ENCODE results near the gene EFEMP2. TPM values are rescaled to one million over a fixed set of nuclear protein-coding genes. Genes with fewer than 3 reads are reported as not detected.

The EFEMP2 gene
- total and polyA plus RNA-seq, 2 donors (not counting 3 experiments of a cell fraction or from before 2014, with no cell fraction given) = 81.7 to 207 TPM

DNA sequence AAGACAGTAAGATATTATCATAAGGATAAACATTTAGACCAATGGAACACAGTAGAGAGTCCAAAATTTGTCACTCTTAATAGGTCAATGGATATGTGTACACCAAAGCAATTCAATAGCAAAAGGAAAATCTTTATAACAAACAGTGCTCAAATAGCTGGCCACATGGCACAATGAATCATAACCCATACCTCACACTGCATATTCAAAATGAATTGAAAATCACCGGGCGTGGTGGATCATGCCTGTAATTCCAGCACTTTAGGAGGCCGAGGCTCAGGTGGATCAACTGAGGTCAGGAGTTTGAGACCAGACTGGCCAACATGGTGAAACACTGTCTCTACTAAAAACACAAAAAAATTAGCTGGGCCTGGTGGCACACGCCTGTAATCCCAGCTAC is 30.5 kb downstream of the EFEMP2 start:
- DNase-seq (ENCODE audit: low read depth, low spot score) = no peak
- H3K79me2 ChIP-seq (ENCODE audit: control insufficient read depth, insufficient read depth, low read length) = no peaks in the 10 kb centered on the region
- H3K4me3 ChIP-seq (replicated peaks in 1 of 3; ENCODE audit: insufficient read depth in 1 of 3, low read depth in 1 of 3, low read length in 3 of 3) = no peak overlapping the region
- dilution Hi-C loops (cut with MboI; ENCODE audit: extremely low pct_ligation_motif_present, low sequenced_read_pairs) = no loop called here
- no peaks in the 10 kb centered on the region for H3K9me3 ChIP-seq (replicated peaks; ENCODE audit: control insufficient read depth, insufficient read depth, low read length)
- BruUV-seq (replicated peaks) = no TSS peak
- H3K36me3 ChIP-seq (ENCODE audit: control insufficient read depth in 2 of 2, extremely low read depth in 1 of 2, insufficient read depth in 2 of 2, low read length in 2 of 2) = no peaks in the 10 kb centered on the region
- no peaks in the 10 kb centered on the region for H3K9me1 ChIP-seq (replicated peaks; ENCODE audit: control insufficient read depth, extremely low read depth, insufficient read depth, low read length)
- H3K27ac ChIP-seq (ENCODE audit: insufficient read depth, low read depth, low read length) = no peak overlapping the region
- ChIA-PET POLR2A (no interaction called here), CTCF (interaction anchor here (2.5 kb wide), 1 partner anchor 10 kb away, joined by 9 read pairs; no protein-coding TSS in a partner anchor)
- TF ChIP-seq POLR2AphosphoS5 (IDR thresholded peaks at IDR 0.05; ENCODE audit: insufficient read depth, low read depth, low read length) (no peak), GATA2 (IDR thresholded peaks at IDR 0.05; ENCODE audit: insufficient read depth, insufficient read length, low read depth, low read length) (no peak), JUN (IDR thresholded peaks at IDR 0.05; ENCODE audit: borderline replicate concordance, insufficient read depth, insufficient read length, low read depth) (no peak), MYC (IDR thresholded peaks at IDR 0.05; ENCODE audit: low read depth, low read length) (no peak), FOS (IDR thresholded peaks at IDR 0.05; ENCODE audit: borderline replicate concordance, insufficient read depth, low read length) (no peak)
- no peak overlapping the region for H3K4me2 ChIP-seq (ENCODE audit: insufficient read depth, low read length)
- no peaks in the 10 kb centered on the region for H3K27me3 ChIP-seq (ENCODE audit: control insufficient read depth in 2 of 2, insufficient read depth in 2 of 2, low read length in 2 of 2)
- intact Hi-C loops (cut with micrococcal nuclease) = no loop called here
- no peak overlapping the region for H2AFZ ChIP-seq (ENCODE audit: low read depth, low read length)
- H3K9ac ChIP-seq (replicated peaks; ENCODE audit: extremely low read depth, insufficient read depth, low read length) = no peak overlapping the region
- H4K20me1 ChIP-seq (replicated peaks; ENCODE audit: control insufficient read depth, extremely low read depth, insufficient read depth, low read length) = no peaks in the 10 kb centered on the region
- FAIRE-seq = peak; percentile 42
- H3K4me1 ChIP-seq (ENCODE audit: control insufficient read depth, extremely low read depth, insufficient read depth, low read length) = no peaks in the 10 kb centered on the region

DNA sequence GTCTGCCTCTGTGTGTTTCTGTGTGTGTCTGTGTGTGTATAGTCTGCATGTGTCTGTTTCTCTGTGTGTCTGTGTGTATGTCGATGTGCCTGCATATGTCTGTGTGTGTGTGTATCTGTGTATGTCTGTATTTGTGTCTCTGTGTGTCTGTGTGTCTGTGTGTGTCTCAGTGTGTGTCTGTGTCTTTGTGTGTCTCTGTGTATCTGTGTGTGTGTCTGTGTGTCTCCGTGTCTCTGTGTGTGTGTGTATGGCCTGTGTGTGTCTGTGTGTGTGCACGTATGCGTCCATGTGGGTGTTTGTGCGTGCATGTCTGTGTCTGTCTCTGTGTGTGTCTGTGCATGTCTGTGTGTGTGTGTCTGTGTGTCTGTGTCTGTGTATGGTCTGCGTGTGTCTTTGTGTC is 38.4 kb downstream of the EFEMP2 start:
- H3K9me1 ChIP-seq (replicated peaks; ENCODE audit: control insufficient read depth, extremely low read depth, insufficient read depth, low read length) = no peaks in the 10 kb centered on the region
- DNase-seq (ENCODE audit: low read depth, low spot score) (no peak), FAIRE-seq (peak; percentile 52)
- H3K27me3 ChIP-seq (ENCODE audit: control insufficient read depth in 2 of 2, insufficient read depth in 2 of 2, low read length in 2 of 2) = peaks cover 20 to 24% of the 10 kb centered on the region in 2 experiments
- H3K36me3 ChIP-seq (ENCODE audit: control insufficient read depth in 2 of 2, extremely low read depth in 1 of 2, insufficient read depth in 2 of 2, low read length in 2 of 2) = no peaks in the 10 kb centered on the region
- POLR2A ChIA-PET = no interaction called here
- peaks cover 11% of the 10 kb centered on the region for H3K4me1 ChIP-seq (ENCODE audit: control insufficient read depth, extremely low read depth, insufficient read depth, low read length)
- intact Hi-C loops (cut with micrococcal nuclease) = no loop called here
- no peaks in the 10 kb centered on the region for H4K20me1 ChIP-seq (replicated peaks; ENCODE audit: control insufficient read depth, extremely low read depth, insufficient read depth, low read length)
- CTCF ChIA-PET = interaction anchor here (0.8 to 2.6 kb wide), 5 partner anchors 16 to 208 kb away, joined by 3 to 8 read pairs (median 5); partner anchors contain the start of gene MUS81
- H3K79me2 ChIP-seq (ENCODE audit: control insufficient read depth, insufficient read depth, low read length) = no peaks in the 10 kb centered on the region
- TF ChIP-seq MYC (IDR thresholded peaks at IDR 0.05; ENCODE audit: low read depth, low read length) = no peak
- TF ChIP-seq, protein P1, sequence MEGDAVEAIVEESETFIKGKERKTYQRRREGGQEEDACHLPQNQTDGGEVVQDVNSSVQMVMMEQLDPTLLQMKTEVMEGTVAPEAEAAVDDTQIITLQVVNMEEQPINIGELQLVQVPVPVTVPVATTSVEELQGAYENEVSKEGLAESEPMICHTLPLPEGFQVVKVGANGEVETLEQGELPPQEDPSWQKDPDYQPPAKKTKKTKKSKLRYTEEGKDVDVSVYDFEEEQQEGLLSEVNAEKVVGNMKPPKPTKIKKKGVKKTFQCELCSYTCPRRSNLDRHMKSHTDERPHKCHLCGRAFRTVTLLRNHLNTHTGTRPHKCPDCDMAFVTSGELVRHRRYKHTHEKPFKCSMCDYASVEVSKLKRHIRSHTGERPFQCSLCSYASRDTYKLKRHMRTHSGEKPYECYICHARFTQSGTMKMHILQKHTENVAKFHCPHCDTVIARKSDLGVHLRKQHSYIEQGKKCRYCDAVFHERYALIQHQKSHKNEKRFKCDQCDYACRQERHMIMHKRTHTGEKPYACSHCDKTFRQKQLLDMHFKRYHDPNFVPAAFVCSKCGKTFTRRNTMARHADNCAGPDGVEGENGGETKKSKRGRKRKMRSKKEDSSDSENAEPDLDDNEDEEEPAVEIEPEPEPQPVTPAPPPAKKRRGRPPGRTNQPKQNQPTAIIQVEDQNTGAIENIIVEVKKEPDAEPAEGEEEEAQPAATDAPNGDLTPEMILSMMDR (IDR thresholded peaks at IDR 0.05; ENCODE audit: extremely low read depth in 1 of 2, insufficient read depth in 1 of 2, low read depth in 1 of 2, low read length in 2 of 2) = no peak
- peak; percentile 61 for TF ChIP-seq POLR2A (IDR thresholded peaks at IDR 0.05; ENCODE audit: low read depth, low read length)
- no peak for TF ChIP-seq EZH2 (IDR thresholded peaks at IDR 0.05; ENCODE audit: borderline replicate concordance, low read depth, low read length, severe bottlenecking)
- BruUV-seq (replicated peaks) = no TSS peak
- H3K4me2 ChIP-seq (ENCODE audit: insufficient read depth, low read length) = peak overlapping the region; percentile 72
- no peaks in the 10 kb centered on the region for H3K9me3 ChIP-seq (replicated peaks; ENCODE audit: control insufficient read depth, insufficient read depth, low read length)
- peak overlapping the region; percentile 15 to 49 (median 36) for H3K4me3 ChIP-seq (replicated peaks in 1 of 3; ENCODE audit: insufficient read depth in 1 of 3, low read depth in 1 of 3, low read length in 3 of 3)
- no peak overlapping the region for H3K27ac ChIP-seq (ENCODE audit: insufficient read depth, low read depth, low read length)
- dilution Hi-C loops (cut with MboI; ENCODE audit: extremely low pct_ligation_motif_present, low sequenced_read_pairs) = no loop called here
- H2AFZ ChIP-seq (ENCODE audit: low read depth, low read length) = peak overlapping the region; percentile 90
- no peak overlapping the region for H3K9ac ChIP-seq (replicated peaks; ENCODE audit: extremely low read depth, insufficient read depth, low read length)
